ENCODE measurements around the gene ALPL.

- TF ChIP-seq CTCF (IDR thresholded peaks at IDR 0.05) = no peak
- no peak for TF ChIP-seq POLR2A (IDR thresholded peaks at IDR 0.05)
- no peak for TF ChIP-seq EP300 (IDR thresholded peaks at IDR 0.05)
Observed at GRCh38 chr1:21531241-21531640, 22.0 kb downstream of the ALPL start.

All from ovary (tissue), 3 donors.